Heart right ventricle (tissue), 16 donors: ENCODE measurements around the gene CARTPT. TPM values are rescaled to one million over a fixed set of nuclear protein-coding genes. Genes with fewer than 3 reads are reported as not detected.

Source experiments
- ATAC-seq, 8 donors: fragments of 200-7000 bp; cut with Tn5 transposase; one replicate each; pipeline ENCODE4 v1.9.1; 2020; ENCODE audit warnings: mild to moderate bottlenecking in 8 of 8, moderate library complexity in 8 of 8, moderate number of reproducible peaks in 1 of 8
- DNase-seq, 2 donors: peaks; one replicate each; pipeline ENCODE4 v3.0.0-alpha.2; 2020
- H3K27ac ChIP-seq, 10 donors: fragments of 200-600 bp; sonication (generic) in 2 of 10; one replicate each; pipeline versions ENCODE4 v1.5.0 to v1.8.0; 2020 to 2022; ENCODE audit warnings: mild to moderate bottlenecking in 3 of 10
- H3K27me3 ChIP-seq, 7 donors: fragments of 200-600 bp; one replicate each; pipeline ENCODE4 v1.8.0; 2021 to 2022; ENCODE audit warnings: mild to moderate bottlenecking in 2 of 7
- H3K36me3 ChIP-seq, 9 donors: fragments of 200-600 bp; sonication (generic) in 1 of 9; one replicate each; pipeline versions ENCODE4 v1.5.0 to v1.8.0; 2020 to 2022; ENCODE audit warnings: mild to moderate bottlenecking in 2 of 9
- H3K4me1 ChIP-seq, 9 donors: fragments of 200-600 bp; sonication (generic) in 1 of 9; one replicate each; pipeline versions ENCODE4 v1.5.0 to v1.8.0; 2020 to 2022; ENCODE audit warnings: mild to moderate bottlenecking in 4 of 9
- H3K4me3 ChIP-seq, 10 donors: fragments of 200-600 bp; sonication (generic) in 2 of 10; one replicate each; pipeline versions ENCODE4 v1.5.0 to v1.8.0; 2020 to 2022; ENCODE audit warnings: mild to moderate bottlenecking in 7 of 10, moderate library complexity in 2 of 10
- H3K9me3 ChIP-seq, 11 donors: fragments of 200-600 bp in 10 of 11; sonication (generic) in 2 of 11; one replicate each; pipeline versions ENCODE4 v1.5.0 to v1.8.0; 2013 to 2022; ENCODE audit warnings: mild to moderate bottlenecking in 2 of 11, control low read depth in 1 of 11, moderate library complexity in 1 of 11
- CTCF ChIP-seq, 9 donors: fragments of 200-600 bp; sonication (generic) in 2 of 9; IDR thresholded peaks; one replicate each; pipeline versions ENCODE4 v1.5.0 to v1.8.0; 2021 to 2022; ENCODE audit warnings: antibody characterized with exemption in 9 of 9, mild to moderate bottlenecking in 5 of 9, moderate library complexity in 1 of 9
- WGBS, 2 donors: extraction: QIAGEN DNeasy Blood & Tissue Kit; methylation state at CpG; one replicate each; pipeline ENCODE4 v1.1.7; 2013; ENCODE audit warnings: inconsistent platforms in 1 of 2; 5-methylcytosine and 5-hydroxymethylcytosine counted together
- intact Hi-C, 10 donors: fragments of 100-400 bp; cut with DNase I; formaldehyde crosslinking; loops; one replicate each; pipeline versions ENCODE4 v1.11.1 to v1.14.2; 2022
- polyA plus RNA-seq, 2 donors: library from polyadenylated mRNA; stranded (reverse); fragments of 200-250 nt; gene quantifications; one replicate each; pipeline ENCODE4 v1.2.3, GENCODE V29; 2013
- total RNA-seq, 10 donors: library from RNA; stranded (reverse); fragmentation: NEBNext Ultra II Directional in 3 of 10; extraction: Animal tissue kit (Norgen Biotek cat#: 25700) in 3 of 10; gene quantifications; one replicate each; pipeline versions ENCODE4 v1.2.1 to v1.2.4, GENCODE V29; 2021 to 2023
- donor health status: Arrhythmogenic right ventricular cardiomyopathy.
- donor health status: ischemic (EF 13 %, LVEDD 7.1; RV severe dilation, severe dysfunction).
- donor health status: healthy with polysubstance abuse.
- donor health status: DM: no; HTN: yes; CAD: no.
- donor health status: DM: no; HTN: no; CAD: no.
- donor health status: ischemic (EF 25% LVEDD 6.9; RV normal size, moderate dysfunction).
- donor health status: ischemic (EF 25% LVEDD 5.7; RV mildly dilated, moderate dysfunction).
- donor health status: healthy.
- donor health status: DM: yes; HTN: yes; CAD: no.
- donor health status: Ischemic cardiomyopathy.
- donor health status: ischemic (EF 35%, LVEDD 5.7; RV mildly dilated, moderate dysfunction).
- donor health status: nonischemic (EF 11% LVEDD 7.7; RV severe dilation, severe dysfunction).
- donor health status: DM: yes; HTN: yes; CAD: no.
- donor health status: PGD.
- donor health status: ischemic (EF 29% LVEDD 5.4; RV normal size, mild dysfunction).
- donor health status: nonischemic (EF 23%, LVEDD 6.1; RV moderate dilation, normal function).

CARTPT gene
- total and polyA plus RNA-seq, 12 donors = not detected

DNA sequence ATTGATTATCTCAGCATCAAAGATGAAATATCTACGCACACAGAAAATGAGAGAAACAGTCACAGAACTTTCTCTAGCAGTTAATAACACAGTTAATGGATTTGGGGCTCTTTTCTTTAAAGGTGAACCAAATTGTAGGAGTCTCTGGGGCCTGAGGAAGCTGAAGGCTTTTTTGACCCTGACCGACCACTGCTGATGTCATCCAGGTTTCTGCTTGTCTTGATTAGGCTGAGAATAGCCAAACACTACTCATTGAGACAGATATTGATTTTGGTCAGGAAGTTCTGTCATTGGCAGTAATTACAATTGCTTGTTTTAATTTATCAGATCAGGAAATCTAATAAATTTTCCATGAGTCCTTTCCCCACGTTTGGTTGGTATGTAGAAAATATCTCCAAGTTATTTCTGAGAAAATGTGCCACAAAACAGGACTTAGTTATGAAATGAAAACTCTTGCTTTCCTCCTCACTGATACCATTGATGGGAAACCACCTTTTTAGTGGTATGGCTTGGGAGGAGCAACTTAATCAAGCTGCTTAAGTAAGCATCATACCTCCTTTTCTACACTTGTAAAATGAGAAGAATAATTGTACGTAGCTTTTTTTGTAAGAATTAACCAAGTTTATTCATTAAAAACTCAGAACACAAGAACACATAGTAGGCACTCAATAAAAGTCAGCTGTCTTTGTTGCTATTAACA is 19.7 kb downstream of the CARTPT start:
- peaks cover 0 to 12% (median 0%) of the 10 kb centered on the region in 7 donors for H3K27me3 ChIP-seq
- ATAC-seq = no peak
- TF ChIP-seq CTCF (IDR thresholded peaks at IDR 0.05) = no peak
- no peak for DNase-seq
- H3K4me3 ChIP-seq = no peak overlapping the region
- intact Hi-C loops = no loop called here
- no peak overlapping the region for H3K27ac ChIP-seq
- WGBS, 2 donors = 77% methylated on average over 4 of the region's 4 CpGs
- no peaks in the 10 kb centered on the region for H3K4me1 ChIP-seq
- H3K36me3 ChIP-seq = no peaks in the 10 kb centered on the region
- no peaks in the 10 kb centered on the region for H3K9me3 ChIP-seq

- H3K27ac ChIP-seq = no peak overlapping the region
- TF ChIP-seq CTCF (IDR thresholded peaks at IDR 0.05) = no peak
- H3K4me1 ChIP-seq = no peaks in the 10 kb centered on the region
- H3K9me3 ChIP-seq = no peaks in the 10 kb centered on the region
- H3K36me3 ChIP-seq = no peaks in the 10 kb centered on the region
- ATAC-seq (no peak), DNase-seq (no peak)
- intact Hi-C loops = no loop called here
- no peak overlapping the region for H3K4me3 ChIP-seq
- WGBS, 2 donors = 85 to 88% methylated on average over 8 of the region's 8 CpGs
- H3K27me3 ChIP-seq = peaks cover 0 to 12% (median 0%) of the 10 kb centered on the region in 7 donors
Measured at GRCh38 chr5:71740015-71740753, 21.1 kb downstream of the CARTPT start.

- Histone ChIP-seq H3K4me3 (no peak overlapping the region), H3K27ac (no peak overlapping the region)
- no peak for TF ChIP-seq CTCF (IDR thresholded peaks at IDR 0.05)
Measured at GRCh38 chr5:71743155-71743554, 24.1 kb downstream of the CARTPT start.

GRCh38 chr5:71744009-71744790 is 25.1 kb downstream of the CARTPT start:
- DNase-seq = no peak

More at GRCh38 chr5:71743155-71743554, 24.1 kb downstream of the CARTPT start:
- no peak for ATAC-seq
- intact Hi-C loops = no loop called here
- Histone ChIP-seq H3K9me3 (no peaks in the 10 kb centered on the region), H3K4me1 (peaks cover 0 to under 1% (median 0%) of the 10 kb centered on the region in 9 donors), H3K27me3 (peaks cover 0 to 6% (median 0%) of the 10 kb centered on the region in 7 donors), H3K36me3 (no peaks in the 10 kb centered on the region)
- 56 to 67% methylated on average over 6 of the region's 6 CpGs for WGBS, 2 donors
- DNase-seq = no peak

More at GRCh38 chr5:71744009-71744790, 25.1 kb downstream of the CARTPT start:
- H3K9me3 ChIP-seq = no peaks in the 10 kb centered on the region
- H3K27ac ChIP-seq = no peak overlapping the region
- H3K27me3 ChIP-seq = no peaks in the 10 kb centered on the region
- intact Hi-C loops = no loop called here
- H3K4me1 ChIP-seq = peaks cover 0 to 5% (median 0%) of the 10 kb centered on the region in 9 donors
- no peak overlapping the region for H3K4me3 ChIP-seq
- no peak for ATAC-seq
- H3K36me3 ChIP-seq = no peaks in the 10 kb centered on the region
- WGBS, 2 donors = 65 to 66% methylated on average over 7 of the region's 7 CpGs
- TF ChIP-seq CTCF (IDR thresholded peaks at IDR 0.05) = no peak
